DMS79 treated with DMSO at 0.1 percent for 48 hours (cell line): ENCODE data around the gene RIMOC1.

Experiments
- DNase-seq: peaks from one replicate; lab custom pipeline; 2025; lab: John Stamatoyannopoulos, UW

The RIMOC1 gene, protein sequence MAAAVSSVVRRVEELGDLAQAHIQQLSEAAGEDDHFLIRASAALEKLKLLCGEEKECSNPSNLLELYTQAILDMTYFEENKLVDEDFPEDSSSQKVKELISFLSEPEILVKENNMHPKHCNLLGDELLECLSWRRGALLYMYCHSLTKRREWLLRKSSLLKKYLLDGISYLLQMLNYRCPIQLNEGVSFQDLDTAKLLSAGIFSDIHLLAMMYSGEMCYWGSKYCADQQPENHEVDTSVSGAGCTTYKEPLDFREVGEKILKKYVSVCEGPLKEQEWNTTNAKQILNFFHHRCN

DNA sequence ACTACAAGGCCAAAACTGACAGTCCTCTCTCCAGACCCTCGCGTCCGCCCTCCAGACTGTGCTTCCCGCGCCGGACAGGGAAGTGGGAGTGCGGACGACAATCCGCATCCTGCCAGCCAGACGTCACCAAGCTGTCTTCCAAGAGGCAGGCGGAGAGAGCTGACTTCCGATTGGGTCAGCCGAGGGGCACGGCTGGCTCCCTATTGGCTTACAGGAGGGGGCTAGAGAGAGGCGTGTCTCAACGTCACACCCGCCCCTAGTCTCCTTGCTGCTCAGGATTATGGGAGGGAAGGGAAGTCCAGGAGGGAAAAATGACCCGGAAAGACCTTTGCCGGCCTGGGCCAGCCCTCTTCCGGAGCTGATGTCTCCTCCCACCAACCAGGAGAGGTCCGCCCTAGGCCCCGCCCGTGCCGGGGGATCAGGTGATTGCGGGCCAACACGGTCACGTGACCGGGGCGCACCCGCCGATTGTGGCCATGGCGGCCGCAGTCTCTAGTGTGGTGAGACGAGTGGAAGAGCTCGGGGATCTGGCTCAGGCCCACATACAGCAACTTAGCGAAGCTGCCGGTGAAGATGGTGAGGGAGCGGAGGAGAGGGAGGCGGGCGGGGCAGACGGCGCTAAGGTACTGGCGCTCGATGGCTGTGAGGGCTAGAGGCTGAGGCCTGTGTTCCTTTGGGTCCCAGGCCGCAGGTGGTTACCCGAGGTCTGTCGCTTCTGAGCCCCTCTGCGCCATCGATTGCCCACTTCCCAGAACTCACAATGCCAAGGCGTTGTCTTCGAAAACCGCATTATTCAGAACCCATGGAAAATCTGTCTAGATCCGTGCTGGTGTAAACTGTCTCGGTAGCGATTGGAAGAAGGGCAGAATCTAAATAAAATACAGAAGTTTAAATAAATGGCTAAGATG is at the start of gene RIMOC1:
TSS of gene RIMOC1 (plus strand) at position 453 of the 908 bp plus-strand sequence. CDS start at position 477, 24 bp downstream.
- peak; percentile 94 for DNase-seq

DNA sequence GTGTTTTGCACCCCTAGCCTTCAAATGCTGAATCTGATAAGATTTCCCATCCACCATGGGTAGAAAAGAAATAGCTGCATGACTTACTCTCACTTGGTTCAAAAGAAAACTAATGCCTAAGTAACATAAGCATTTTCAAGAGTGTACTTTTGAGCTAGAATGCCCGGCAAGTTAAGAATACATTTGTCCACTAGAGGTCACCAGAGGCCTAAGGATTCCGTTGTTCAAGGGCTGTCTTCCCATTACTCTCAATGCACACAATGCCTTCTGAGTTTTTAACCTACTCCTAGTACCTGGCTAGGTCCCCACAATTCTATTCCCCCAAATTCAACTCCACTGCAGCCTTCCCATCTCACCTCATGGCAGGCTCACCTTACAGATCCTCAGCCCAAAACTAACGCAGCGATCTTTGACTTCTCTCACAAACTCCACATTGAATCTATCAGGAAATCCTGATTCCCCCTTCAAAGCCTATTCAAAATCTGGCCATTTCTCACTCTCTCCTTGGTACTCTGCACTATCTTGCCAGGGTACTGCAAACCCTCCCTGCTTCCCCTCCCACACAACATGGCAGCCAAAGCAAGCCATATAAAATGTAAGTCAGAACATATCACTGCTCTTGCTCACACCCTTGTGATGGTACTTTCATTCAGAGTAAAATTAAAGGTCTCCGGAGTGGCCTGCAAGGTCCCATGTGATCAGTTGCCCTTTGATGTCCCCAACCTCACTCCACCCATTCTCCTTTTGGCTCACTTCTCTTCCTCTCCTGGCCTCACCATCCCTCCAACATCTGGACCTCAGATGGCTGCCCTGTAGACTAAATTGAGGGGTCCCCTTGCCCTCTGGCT is 47.3 kb upstream of the RIMOC1 start:
- DNase-seq, result peak; percentile 46

DNA sequence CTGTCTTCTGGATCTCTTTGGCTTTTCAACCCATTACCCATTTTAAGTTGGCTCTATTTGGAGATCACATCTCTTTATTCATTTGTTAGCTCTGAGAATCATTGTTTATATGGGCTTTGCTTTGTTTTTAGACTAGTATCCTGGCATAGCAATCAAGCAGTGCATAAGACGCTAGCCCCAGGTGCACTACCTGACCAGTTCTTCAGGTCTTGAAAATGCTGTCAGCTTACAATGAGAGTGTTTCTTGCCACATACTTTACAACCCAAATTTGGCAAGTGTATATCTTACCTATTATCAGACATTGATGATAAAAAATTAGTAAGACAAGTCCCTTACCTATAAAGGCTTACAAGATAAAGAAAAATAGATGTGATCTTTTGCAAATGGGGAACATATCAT is 46.2 kb upstream of the RIMOC1 start:
- DNase-seq, result no peak

DNA sequence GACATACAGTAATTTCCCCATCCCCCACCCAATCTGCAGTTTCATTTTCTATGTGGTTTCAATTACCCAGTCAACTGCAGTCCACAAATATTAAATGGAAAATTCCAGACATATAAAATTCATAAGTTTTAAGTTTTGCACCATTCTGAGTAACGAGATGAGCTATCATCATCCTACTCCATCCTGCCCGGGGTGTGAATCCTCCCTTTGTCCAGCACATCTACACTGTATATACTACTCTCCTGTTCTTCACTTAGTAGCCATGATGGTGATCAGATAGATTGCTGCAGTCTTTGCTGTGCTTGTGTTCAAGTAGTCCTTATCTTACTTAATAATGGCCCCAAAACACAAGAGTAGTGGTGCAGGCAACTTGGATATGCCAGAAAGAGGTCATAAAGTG is 45.3 kb upstream of the RIMOC1 start:
- DNase-seq, result no peak

DNA sequence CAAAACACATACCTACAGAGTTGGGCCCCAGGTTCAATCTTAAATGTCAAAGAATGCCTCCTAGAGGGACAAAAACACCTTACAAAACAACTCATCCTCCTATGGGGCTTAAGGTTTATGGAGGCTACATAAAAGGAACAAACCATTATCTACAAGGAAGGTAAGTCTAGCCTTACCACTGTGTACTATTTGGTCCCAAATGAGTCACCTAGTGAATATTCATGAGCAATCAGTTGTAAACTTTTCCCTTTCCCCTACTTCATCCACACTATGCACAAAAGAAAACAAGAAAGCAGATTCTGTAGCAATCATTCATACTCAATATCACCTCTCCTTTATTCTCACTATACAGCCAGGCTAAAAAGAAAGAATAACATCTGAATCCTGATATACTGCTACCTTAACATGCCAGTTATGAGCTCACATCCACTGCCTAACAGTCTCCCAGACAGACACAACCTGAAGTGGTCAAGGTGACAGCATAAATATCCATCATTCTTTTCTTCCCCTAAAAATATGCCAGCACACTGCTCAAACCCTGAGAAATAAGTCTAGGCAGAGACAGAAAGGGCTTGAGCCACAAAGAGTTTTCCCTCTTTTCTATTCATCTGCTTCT is 40.2 kb upstream of the RIMOC1 start:
- no peak for DNase-seq

DNA sequence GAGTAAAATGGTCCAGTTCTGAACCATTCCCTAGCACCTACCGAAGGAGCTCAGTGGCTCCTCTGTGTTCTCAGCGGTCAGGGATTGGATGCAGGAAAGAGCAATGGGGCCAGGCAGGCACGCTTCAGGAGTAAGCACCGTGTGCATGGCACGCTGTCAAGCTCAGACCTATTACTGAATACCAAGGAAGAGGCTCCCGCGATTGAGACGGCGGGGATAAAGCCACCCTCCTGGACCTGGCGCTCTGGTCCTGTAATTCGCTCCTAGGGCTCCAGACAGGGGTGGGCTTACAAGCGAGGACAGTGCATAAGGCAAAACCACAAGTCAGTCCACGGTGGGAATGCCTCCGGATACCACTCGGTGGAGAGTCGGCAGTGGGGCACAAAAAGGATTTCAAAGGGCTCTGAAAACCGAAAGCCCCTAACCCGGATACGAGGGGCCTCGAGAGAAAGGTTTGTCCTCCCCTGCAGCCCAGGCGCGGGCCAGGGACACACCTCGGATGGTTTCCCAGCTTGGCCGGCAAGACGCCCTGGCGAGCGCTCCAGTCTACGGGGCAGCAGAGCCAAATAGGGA is 34.9 kb upstream of the RIMOC1 start:
- DNase-seq, result peak; percentile 31

DNA sequence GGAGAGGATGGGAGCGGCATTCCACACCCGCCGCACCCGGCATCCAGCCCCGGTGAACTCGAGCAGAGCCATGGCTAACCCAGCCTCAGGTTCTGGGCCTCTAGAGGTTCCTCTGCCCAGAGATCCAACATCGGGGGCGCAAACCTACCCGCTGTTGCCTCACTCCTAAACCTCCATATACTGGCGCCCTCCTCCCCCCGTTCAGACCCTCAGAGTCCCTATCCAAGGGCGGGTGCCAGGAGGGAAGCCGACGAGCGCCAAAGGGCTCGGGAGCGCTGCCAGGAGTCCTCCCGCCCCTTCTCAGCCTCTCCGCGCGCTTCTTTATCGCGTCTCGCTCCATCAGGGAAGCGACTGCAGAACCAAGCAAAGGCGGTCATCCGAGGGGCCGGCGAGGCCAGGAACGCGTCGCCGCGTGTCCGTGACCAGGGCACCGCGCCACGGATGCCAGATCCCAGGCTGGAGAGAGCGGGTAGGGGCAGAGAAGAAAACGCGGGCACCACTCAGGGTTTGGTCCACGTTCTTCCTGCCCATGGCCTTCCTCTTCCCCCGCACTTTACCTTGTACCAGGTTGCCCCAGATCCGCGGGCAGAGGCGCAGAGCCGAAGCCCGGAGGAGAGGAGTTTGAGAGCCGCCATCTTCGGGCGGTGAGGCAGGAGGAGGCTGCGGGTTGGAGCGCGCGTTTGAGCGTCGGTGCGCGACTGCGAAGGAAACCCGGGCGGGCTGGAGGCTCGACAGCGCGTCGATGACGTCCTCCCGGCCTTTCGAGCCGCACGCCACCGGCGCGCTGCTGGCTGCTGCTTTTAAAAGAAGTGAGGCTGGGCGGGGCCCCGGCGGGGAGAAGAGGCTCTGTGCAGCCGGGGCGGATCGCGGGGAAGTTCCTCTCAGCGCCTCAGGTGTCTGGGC is 34.2 kb upstream of the RIMOC1 start, which contains the start of gene OXCT1:
TSS of gene OXCT1 (minus strand) at position 702 of the 903 bp plus-strand sequence. CDS start at position 635, 67 bp downstream.
- DNase-seq, result peak; percentile 69

DNA sequence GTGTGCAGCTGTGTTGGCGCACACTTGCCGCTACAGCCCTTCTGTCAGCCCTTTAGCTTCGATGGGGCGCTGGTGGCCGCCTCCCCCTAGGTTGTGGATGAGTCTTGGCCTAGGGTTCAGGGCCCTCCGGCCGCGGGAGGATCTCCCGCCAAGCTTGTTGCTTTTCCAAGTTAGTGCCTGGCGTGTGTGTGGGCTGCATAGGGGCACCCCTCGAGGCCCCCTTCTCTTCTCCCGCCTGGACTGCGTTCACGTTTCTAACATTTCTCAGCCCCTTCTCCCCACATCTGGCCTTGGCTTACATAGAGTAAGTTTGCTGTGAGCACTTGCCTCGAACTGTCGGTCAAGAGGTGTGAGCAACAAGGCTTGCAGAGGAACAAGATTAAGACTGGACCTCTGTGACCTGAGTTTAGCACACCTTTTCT is 33.5 kb upstream of the RIMOC1 start:
- DNase-seq, result peak; percentile 5

DNA sequence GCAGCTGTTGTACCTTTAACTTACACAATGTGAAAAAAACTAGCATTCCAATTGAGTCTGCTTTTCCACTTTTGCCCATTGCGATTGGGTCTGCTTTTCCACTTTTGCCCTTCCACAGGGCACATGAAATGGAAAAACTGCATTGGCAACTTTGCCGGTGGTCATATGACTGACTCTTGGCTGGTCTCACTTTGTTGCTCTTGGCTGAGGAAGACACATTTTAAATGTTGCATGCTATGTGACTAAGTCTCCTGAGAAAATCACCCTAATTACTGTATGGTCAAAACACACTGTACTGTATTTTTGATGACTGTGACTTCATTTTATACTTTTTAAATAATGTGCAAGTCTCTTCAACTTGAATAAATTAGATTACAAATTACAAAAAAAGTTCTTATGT is 32.3 kb upstream of the RIMOC1 start:
- no peak for DNase-seq

DNA sequence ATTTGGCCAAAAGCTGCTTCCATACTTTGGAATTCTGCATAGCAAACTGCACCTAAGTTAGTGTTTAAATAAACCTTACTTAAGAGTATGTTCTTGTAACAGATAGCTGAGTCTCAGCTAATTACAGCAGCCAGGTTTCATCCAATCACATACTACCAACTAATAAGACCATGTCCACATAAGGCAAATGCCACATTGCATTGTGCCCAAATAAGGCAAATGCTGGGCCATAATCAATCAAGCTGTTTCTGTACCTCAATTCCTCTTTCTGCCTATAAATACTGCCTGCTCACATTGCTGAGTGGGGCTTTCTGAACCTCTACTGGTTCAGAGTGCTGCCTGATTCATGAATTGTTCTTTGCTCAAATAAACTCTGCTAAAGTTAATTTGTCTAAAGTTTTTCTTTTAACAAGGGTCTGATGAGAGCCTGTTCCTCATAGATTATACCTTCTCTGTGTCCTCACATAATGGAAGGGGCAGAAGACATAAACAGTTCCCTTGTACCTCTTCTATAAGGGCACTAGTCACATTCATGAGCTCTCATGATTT is 29.6 kb upstream of the RIMOC1 start:
- no peak for DNase-seq

DNA sequence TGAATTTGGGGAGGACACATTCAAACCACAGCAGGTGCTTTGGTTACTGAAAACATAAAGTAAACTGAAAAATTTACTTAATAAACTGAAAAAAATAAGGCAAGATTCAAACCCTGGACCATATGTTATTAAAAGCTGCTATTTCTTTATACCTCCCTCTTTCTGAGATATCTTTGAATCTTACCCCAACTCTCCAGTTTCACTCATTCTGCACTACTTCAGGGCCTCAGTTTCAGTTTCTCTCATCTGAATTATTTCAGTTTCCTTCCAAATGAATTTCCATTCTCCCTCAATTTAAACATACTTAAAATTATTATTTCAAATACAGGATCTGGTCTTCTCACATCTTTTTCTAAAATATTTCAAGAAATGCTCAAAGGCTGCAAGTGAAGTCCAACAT is 29.0 kb upstream of the RIMOC1 start:
- DNase-seq, result no peak

DNA sequence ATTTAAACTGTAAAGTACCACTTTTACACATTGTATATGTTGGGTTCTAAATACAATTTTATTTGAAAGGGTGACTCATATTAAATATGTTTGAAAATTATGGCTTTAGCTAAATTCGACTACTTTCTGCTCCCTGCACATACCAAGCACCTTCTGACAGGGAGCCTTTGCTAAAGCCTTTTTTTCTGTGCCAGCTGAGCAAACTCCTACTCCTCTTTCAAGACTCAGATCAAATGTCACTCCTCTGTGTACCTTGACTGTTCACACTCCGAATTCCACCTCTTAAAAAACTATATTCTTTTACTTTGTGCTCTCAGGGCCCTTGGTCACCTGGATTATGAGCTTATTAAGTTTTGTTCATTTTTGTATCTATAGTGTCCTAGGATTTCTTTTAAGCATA is 27.5 kb upstream of the RIMOC1 start:
- DNase-seq, result no peak

DNA sequence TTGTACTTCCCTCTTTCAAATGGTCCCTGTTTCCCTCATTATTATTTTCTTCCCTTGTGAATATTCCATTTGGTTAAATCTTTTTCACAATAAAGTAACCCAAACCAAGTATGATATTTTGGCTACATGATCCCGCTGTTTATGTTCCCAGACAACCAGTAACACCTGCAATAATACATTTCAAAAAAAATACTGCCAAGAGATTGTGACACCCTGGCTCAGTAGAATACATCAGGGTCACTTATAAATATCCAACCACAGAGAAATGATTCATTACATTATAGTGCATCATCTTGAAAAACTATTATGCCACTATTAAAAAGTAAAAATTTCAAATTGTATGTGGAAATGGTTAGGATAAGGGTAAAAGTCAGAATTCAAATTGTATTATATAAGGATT is 26.7 kb upstream of the RIMOC1 start:
- DNase-seq, result no peak

DNA sequence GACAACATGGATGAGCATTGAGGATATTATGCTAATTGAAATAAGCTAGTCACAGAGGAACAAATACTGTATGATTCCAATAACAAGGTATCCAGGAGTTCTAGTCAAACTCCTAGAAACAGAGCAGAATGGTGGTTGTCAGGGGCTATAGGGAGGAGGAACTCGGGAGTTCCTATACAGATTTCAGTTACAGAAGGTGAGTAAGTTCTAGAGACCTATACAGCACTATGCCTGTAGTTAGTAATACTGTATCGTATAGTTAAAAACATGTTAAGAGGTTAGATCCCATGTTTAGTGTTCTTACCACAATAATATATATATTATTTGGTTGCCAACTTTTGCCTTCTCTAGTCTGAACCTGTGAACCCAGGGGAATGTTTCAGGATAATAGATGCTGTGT is 26.0 kb upstream of the RIMOC1 start:
- no peak for DNase-seq

DNA sequence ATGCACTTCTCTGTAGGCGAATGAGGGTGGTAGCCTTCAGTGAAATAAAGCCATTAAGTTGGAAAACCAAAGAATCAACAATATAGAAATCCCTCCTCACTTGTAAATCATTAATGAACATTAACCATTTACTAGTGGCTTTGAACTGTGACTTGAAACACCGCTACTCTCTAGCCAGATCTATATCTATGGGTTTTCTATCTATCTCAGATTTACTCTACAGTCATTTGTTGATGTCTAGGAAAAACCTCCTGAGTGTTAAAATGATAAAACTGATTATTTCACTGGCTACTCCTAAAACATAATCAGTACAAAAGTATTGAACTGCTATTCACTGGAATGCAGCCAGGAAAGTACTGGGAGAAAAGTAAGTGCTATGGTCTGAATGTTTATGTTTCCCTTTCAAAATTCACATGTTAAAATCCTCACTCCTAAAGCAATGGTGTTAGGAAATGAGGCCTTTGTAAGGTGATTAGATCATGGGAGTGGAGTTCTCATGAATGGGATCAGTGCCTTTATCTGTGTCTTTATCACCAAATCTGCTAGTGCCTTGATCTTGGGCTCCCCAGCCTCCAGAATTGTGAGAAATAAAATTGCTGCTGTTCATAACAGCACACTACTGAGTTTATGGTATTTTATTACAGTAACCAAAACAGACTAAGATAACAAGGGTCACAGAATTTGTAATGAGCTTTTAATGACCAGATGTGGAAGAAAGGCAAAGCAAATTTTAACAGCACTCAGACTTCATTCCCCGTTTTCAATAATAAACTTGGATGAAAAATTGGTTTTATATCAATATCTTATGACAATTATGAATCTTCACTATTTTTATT is 25.3 kb upstream of the RIMOC1 start:
- DNase-seq, result no peak

DNA sequence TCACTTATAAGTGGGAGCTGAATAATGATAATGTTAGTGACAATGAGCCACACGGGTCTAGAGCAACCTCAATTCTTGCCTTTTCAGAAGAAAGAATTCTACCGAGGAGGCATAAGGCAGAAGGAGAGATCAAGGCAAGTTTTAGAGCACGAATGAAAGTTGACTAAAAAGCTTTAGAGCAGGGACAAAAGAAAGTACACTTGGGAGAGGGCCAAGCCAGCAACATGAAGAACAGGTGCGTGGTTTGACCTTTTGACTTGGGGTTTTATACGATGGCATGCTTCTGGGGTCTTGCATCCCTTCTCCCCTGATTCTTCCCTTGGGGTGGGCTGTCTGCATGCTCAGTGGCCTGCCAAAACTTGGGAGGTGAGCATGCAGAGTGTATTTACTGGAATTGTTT is 21.4 kb upstream of the RIMOC1 start:
- DNase-seq, result no peak

DNA sequence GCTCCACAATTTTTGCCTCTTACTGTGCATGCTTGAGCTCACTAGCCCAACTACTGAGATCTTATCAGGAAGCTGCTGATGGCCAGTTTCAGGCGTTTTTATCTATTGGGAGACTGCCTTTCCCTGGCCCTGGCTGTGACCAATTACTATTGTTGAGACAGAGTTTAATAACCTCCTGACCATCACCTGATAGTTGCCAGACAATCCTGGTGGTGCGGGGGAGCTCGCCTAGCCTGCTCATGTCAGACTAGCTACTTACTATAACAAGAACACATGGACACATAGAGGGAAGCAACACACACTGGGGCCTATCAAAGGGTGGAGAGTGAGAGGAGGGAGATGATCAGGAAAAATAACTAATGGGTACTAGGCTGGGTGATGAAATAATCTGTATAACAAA is 20.9 kb upstream of the RIMOC1 start:
- DNase-seq, result no peak

DNA sequence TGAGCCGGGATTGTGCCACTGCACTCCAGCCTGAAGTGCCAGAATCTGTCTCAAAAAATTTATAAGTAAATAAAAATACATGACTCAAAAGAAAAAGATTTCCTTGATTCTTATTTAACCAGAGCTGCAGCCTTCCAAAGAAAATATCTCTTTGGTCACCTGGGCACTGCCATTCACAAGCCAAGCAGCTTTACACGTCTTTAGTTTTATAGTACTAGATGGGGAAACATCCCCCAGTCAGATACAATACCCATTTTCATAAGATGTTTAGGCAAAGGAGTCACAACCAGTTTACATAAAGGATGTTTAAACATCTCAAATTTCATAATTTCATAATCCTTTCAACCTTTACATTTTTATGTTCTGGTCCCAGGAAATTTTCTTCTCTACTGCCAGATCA is 20.2 kb upstream of the RIMOC1 start:
- no peak for DNase-seq

DNA sequence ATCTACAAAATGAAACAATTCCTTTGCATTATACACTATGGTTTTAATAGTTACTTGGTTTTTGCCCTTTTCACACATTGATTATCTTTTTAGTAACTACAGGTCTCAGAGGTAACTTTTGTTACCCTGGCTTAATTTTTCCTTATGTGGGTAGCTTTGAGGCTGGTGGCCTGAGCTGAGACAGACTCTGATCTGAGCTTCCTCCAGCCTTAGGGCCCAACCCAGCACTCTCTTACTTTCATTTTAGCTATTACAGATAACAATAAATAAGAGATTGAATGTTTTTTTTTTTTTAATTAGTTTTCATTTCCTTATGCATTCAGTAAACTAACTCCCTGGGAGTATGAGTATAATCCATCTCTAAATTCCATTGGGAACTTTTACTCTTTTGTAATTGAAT is 18.9 kb upstream of the RIMOC1 start:
- no peak for DNase-seq
